ENCODE data around the gene TBC1D22A. TPM values are rescaled to one million over a fixed set of nuclear protein-coding genes. Genes with fewer than 3 reads are reported as not detected.

Gene TBC1D22A
- polyA plus RNA-seq, 1 of the 3 experiments (the other 2 are of a cell fraction), result 16.5 TPM

DNA sequence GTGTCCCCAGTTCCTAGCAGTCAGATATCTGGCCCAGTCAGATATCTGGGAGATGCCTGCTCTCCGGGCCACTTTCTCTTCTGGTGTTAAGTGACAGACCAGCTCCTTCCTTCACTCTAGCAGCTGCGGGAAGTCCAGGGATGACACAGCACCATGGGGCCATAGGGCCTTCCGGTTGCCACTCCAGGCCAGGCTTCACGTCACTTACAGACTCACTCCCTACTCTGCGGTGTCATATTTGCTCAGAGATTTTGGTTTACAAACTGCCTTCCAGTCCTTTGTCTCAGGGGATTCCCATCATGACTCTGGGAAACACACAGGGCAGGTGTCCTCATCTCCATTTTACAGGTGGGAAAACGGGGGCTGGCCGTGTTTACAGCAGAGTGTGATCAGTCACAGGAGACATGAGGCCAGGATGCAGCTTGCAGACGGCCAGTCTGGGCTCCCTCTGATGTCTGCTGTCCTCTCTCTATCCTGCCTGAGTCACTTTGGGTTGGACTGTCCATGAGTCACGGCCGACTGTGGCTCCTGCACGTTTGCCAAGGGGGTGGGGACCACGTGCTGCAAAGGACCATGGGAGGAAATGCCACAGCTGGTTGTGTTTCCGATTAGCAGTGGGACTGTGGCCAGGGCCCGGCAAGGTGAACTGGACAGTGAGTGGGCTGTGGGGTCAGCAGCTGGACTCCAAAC lies 8.2 kb upstream of the TBC1D22A start (continued):
- TF ChIP-seq, protein P1, sequence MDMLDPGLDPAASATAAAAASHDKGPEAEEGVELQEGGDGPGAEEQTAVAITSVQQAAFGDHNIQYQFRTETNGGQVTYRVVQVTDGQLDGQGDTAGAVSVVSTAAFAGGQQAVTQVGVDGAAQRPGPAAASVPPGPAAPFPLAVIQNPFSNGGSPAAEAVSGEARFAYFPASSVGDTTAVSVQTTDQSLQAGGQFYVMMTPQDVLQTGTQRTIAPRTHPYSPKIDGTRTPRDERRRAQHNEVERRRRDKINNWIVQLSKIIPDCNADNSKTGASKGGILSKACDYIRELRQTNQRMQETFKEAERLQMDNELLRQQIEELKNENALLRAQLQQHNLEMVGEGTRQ (IDR thresholded peaks at IDR 0.05; ENCODE audit: borderline replicate concordance, low read depth, low read length), result peak; percentile 58
- TF ChIP-seq TAF1 (IDR thresholded peaks at IDR 0.05; ENCODE audit: borderline replicate concordance, low read depth, low read length) (no peak), YY1 (IDR thresholded peaks at IDR 0.05; ENCODE audit: low read depth) (no peak), FOSL2 (IDR thresholded peaks at IDR 0.05; ENCODE audit: borderline replicate concordance, low read depth) (peak; percentile 95)
- TF ChIP-seq, protein P2, sequence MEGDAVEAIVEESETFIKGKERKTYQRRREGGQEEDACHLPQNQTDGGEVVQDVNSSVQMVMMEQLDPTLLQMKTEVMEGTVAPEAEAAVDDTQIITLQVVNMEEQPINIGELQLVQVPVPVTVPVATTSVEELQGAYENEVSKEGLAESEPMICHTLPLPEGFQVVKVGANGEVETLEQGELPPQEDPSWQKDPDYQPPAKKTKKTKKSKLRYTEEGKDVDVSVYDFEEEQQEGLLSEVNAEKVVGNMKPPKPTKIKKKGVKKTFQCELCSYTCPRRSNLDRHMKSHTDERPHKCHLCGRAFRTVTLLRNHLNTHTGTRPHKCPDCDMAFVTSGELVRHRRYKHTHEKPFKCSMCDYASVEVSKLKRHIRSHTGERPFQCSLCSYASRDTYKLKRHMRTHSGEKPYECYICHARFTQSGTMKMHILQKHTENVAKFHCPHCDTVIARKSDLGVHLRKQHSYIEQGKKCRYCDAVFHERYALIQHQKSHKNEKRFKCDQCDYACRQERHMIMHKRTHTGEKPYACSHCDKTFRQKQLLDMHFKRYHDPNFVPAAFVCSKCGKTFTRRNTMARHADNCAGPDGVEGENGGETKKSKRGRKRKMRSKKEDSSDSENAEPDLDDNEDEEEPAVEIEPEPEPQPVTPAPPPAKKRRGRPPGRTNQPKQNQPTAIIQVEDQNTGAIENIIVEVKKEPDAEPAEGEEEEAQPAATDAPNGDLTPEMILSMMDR (IDR thresholded peaks at IDR 0.05), result no peak
- TF ChIP-seq, protein P3, sequence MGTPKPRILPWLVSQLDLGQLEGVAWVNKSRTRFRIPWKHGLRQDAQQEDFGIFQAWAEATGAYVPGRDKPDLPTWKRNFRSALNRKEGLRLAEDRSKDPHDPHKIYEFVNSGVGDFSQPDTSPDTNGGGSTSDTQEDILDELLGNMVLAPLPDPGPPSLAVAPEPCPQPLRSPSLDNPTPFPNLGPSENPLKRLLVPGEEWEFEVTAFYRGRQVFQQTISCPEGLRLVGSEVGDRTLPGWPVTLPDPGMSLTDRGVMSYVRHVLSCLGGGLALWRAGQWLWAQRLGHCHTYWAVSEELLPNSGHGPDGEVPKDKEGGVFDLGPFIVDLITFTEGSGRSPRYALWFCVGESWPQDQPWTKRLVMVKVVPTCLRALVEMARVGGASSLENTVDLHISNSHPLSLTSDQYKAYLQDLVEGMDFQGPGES (IDR thresholded peaks at IDR 0.05; ENCODE audit: low read depth, low read length), result no peak

DNA sequence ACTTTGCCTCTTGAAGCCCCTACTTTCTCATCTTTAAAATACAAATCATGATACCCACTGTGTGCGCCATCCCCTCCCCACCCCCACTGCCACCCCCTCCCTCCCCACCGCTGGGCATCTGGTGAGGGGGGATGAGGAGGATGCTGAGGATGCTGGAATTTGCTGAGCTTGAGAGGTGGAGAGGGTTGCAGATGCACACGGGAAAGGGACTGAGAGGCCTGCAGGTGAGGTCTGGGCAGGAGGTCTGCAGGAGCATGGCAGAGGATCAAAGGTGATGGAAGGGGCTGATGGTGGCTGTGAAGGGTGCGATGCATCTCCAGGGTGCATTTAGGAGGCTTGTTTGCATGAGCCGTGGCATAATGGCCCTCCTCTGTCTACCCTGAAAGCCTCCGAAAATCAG lies 7.6 kb upstream of the TBC1D22A start:
- no peak overlapping the region for H2AFZ ChIP-seq (ENCODE audit: low read depth)
- H3K4me3 ChIP-seq (ENCODE audit: low read depth in 2 of 2, low read length in 1 of 2), result no peak overlapping the region
- H3K9ac ChIP-seq, result no peak overlapping the region
- DNase-seq, result no peak
- H3K9me2 ChIP-seq, result no peaks in the 10 kb centered on the region
- H3K36me3 ChIP-seq (replicated peaks in 1 of 2; ENCODE audit: control insufficient read depth in 1 of 2, insufficient read depth in 2 of 2, low read length in 1 of 2), result no peaks in the 10 kb centered on the region
- H3K27me3 ChIP-seq (ENCODE audit: insufficient read depth), result no peaks in the 10 kb centered on the region
- peaks cover 15 to 18% of the 10 kb centered on the region in 2 experiments; a peak in 3 of 4 replicates for H3K4me1 ChIP-seq (ENCODE audit: control insufficient read depth in 1 of 2, insufficient read depth in 2 of 2, low read depth in 1 of 2, low read length in 1 of 2)
- 80% methylated on average over 5 of the region's 6 CpGs for WGBS (ENCODE audit: low lambda C conversion rate)
- no peak overlapping the region for H3K4me2 ChIP-seq
- H3K79me2 ChIP-seq (ENCODE audit: insufficient read depth), result no peaks in the 10 kb centered on the region
- peak overlapping the region; percentile 93; a peak in 3 of 4 replicates for H3K27ac ChIP-seq (ENCODE audit: low read depth in 2 of 2, low read length in 1 of 2)
- CTCF ChIA-PET, result interaction anchor here (1.3 kb wide), 2 partner anchors 193 to 1737 kb away, joined by 3 read pairs; no protein-coding TSS in a partner anchor
- TF ChIP-seq NRF1 (IDR thresholded peaks at IDR 0.05; ENCODE audit: low read depth, low read length) (no peak), MEF2A (IDR thresholded peaks at IDR 0.05; ENCODE audit: borderline replicate concordance, low read depth) (no peak), FOXM1 (IDR thresholded peaks at IDR 0.05; ENCODE audit: low read depth) (no peak), ELF1 (IDR thresholded peaks at IDR 0.05) (no peak), SIN3A (IDR thresholded peaks at IDR 0.05; ENCODE audit: borderline replicate concordance, low read depth, low read length) (no peak), CHD2 (IDR thresholded peaks at IDR 0.05; ENCODE audit: low read length, partially characterized antibody) (no peak), RAD21 (IDR thresholded peaks at IDR 0.05; ENCODE audit: low read length) (no peak), FOSL2 (IDR thresholded peaks at IDR 0.05; ENCODE audit: borderline replicate concordance, low read depth) (no peak), RCOR1 (IDR thresholded peaks at IDR 0.05; ENCODE audit: low read length) (no peak)
- TF ChIP-seq, protein P4, sequence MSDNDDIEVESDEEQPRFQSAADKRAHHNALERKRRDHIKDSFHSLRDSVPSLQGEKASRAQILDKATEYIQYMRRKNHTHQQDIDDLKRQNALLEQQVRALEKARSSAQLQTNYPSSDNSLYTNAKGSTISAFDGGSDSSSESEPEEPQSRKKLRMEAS (IDR thresholded peaks at IDR 0.05; ENCODE audit: low read depth), result no peak
- no peaks in the 10 kb centered on the region for H4K20me1 ChIP-seq (ENCODE audit: insufficient read depth)
- H3F3A ChIP-seq (replicated peaks; ENCODE audit: insufficient read depth), result peaks cover 24% of the 10 kb centered on the region
- H3K9me3 ChIP-seq, result no peaks in the 10 kb centered on the region; the same call in 1 of the 2 replicates
- POLR2A ChIA-PET, result interaction anchor here (0.8 kb wide), 1 partner anchor 8 kb away, joined by 6 read pairs; the partner anchor contains the start of gene TBC1D22A
